ENCODE measurements around the gene WFDC10B. TPM values are rescaled to one million over a fixed set of nuclear protein-coding genes. Genes with fewer than 3 reads are reported as not detected.
"Not testable (repeated sequence)": the region's sequence is repeated elsewhere in the genome, so short reads cannot be mapped to it uniquely, and the experiment has no call there.

Gene WFDC10B
- total and polyA plus RNA-seq, 8 donors, result 0.44 to 1.2 TPM; not detected in 6

GRCh38 chr20:45722047-45722446, 17.2 kb upstream of the WFDC10B start, which contains the start of gene SPINT4:
Gene SPINT4, plus strand, starts transcription at chr20:45722347. Its CDS starts 21 bp downstream, at chr20:45722368.
- H3K27ac ChIP-seq, result no peak within 1 kb of the TSS
- H3K27me3 ChIP-seq, result no peaks in the 10 kb centered on the region
- ATAC-seq, result no peak
- H3K36me3 ChIP-seq, result no peaks in the 10 kb centered on the region
- intact Hi-C loops (cut with DNase I), result no loop called here
- TF ChIP-seq, protein P1, sequence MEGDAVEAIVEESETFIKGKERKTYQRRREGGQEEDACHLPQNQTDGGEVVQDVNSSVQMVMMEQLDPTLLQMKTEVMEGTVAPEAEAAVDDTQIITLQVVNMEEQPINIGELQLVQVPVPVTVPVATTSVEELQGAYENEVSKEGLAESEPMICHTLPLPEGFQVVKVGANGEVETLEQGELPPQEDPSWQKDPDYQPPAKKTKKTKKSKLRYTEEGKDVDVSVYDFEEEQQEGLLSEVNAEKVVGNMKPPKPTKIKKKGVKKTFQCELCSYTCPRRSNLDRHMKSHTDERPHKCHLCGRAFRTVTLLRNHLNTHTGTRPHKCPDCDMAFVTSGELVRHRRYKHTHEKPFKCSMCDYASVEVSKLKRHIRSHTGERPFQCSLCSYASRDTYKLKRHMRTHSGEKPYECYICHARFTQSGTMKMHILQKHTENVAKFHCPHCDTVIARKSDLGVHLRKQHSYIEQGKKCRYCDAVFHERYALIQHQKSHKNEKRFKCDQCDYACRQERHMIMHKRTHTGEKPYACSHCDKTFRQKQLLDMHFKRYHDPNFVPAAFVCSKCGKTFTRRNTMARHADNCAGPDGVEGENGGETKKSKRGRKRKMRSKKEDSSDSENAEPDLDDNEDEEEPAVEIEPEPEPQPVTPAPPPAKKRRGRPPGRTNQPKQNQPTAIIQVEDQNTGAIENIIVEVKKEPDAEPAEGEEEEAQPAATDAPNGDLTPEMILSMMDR (IDR thresholded peaks at IDR 0.05), result no peak
- DNase-seq, result no peak
- no peaks in the 10 kb centered on the region for H3K9me3 ChIP-seq
- H3K4me1 ChIP-seq, result no peaks in the 10 kb centered on the region
- no peak within 1 kb of the TSS for H3K4me3 ChIP-seq

- ATAC-seq; intact Hi-C loops (cut with DNase I): not testable (repeated sequence)
These were observed 11.4 kb upstream of the WFDC10B start for GRCh38 chr20:45716141-45716688.

GRCh38 chr20:45701873-45702272, 2.9 kb downstream of the WFDC10B start, which contains the start of gene WFDC13:
Gene WFDC13, plus strand, starts transcription at chr20:45702038. Its CDS starts 86 bp downstream, at chr20:45702124.
- TF ChIP-seq, protein P1 (IDR thresholded peaks at IDR 0.05), result no peak
- no peaks in the 10 kb centered on the region for H3K4me1 ChIP-seq
- no peaks in the 10 kb centered on the region for H3K9me3 ChIP-seq
- H3K27ac ChIP-seq, result no peak within 1 kb of the TSS
- ATAC-seq (no peak), DNase-seq (no peak)
- H3K27me3 ChIP-seq, result no peaks in the 10 kb centered on the region
- intact Hi-C loops (cut with DNase I), result no loop called here
- H3K4me3 ChIP-seq, result no peak within 1 kb of the TSS
- H3K36me3 ChIP-seq, result no peaks in the 10 kb centered on the region

More at GRCh38 chr20:45716141-45716688, 11.4 kb upstream of the WFDC10B start:
- not testable (repeated sequence) for H3K9me3 ChIP-seq, H3K36me3 ChIP-seq, H3K27me3 ChIP-seq, H3K27ac ChIP-seq, H3K4me3 ChIP-seq, DNase-seq, H3K4me1 ChIP-seq

- no peak overlapping the region for H3K27ac ChIP-seq
- H3K9me3 ChIP-seq, result no peaks in the 10 kb centered on the region
- no peaks in the 10 kb centered on the region for H3K4me1 ChIP-seq
- TF ChIP-seq, protein P1 (IDR thresholded peaks at IDR 0.05), result no peak
- no peaks in the 10 kb centered on the region for H3K27me3 ChIP-seq
- intact Hi-C loops (cut with DNase I), result no loop called here
- DNase-seq (no peak), ATAC-seq (no peak)
- no peak overlapping the region for H3K4me3 ChIP-seq
- no peaks in the 10 kb centered on the region for H3K36me3 ChIP-seq
These were observed 3.7 kb downstream of the WFDC10B start for GRCh38 chr20:45701104-45701503.

DNA sequence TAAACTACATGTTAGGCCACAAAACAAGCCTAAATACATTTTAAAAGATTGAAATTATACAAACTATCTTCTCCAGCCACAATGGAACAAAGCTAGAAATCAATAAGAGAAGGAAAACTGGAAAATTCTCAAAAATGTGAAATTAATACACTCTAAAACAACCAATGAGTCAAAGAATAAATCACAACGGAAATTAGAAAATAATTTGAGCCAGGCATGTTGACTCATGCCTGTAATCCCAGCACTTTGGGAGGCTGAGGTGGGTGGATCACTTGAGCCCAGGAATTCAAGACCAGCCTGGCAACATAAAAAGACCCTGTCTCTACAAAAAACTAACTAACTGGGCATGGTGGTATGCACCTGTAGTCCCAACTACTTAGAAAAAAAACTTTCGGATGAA, 9.3 kb downstream of the WFDC10B start:
- TF ChIP-seq, protein P1 (IDR thresholded peaks at IDR 0.05), result no peak
- ATAC-seq (no peak), DNase-seq (no peak)
- Histone ChIP-seq H3K36me3 (no peaks in the 10 kb centered on the region), H3K27me3 (no peaks in the 10 kb centered on the region), H3K4me3 (no peak overlapping the region), H3K27ac (no peak overlapping the region), H3K9me3 (no peaks in the 10 kb centered on the region), H3K4me1 (no peaks in the 10 kb centered on the region)
- intact Hi-C loops (cut with DNase I), result no loop called here

DNA sequence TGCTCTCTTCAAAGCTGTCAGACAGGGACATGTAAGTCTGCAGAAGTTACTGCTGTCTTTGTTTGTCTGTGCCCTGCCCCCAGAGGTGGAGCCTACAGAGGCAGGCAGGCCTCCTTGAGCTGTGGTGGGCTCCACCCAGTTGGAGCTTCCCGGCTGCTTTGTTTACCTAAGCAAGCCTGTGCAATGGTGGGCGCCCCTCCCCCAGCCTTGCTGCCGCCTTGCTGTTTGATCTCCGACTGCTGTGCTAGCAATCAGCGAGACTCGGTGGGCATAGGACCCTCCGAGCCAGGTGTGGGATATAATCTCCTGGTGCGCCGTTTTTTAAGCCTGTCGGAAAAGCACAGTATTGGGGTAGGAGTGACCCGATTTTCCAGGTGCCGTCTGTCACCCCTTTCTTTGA, 11.5 kb downstream of the WFDC10B start:
- H3K36me3 ChIP-seq; H3K27me3 ChIP-seq; H3K4me3 ChIP-seq; H3K27ac ChIP-seq; DNase-seq; ATAC-seq; H3K9me3 ChIP-seq; H3K4me1 ChIP-seq; intact Hi-C loops (cut with DNase I): not testable (repeated sequence)

Data from left lung (tissue), 10 donors.